ENCODE data around the gene TTLL10. TPM values are rescaled to one million over a fixed set of nuclear protein-coding genes. Genes with fewer than 3 reads are reported as not detected.

TTLL10 gene
- total RNA-seq, 1 experiment from 2014 or later, result 4.0 TPM

DNA sequence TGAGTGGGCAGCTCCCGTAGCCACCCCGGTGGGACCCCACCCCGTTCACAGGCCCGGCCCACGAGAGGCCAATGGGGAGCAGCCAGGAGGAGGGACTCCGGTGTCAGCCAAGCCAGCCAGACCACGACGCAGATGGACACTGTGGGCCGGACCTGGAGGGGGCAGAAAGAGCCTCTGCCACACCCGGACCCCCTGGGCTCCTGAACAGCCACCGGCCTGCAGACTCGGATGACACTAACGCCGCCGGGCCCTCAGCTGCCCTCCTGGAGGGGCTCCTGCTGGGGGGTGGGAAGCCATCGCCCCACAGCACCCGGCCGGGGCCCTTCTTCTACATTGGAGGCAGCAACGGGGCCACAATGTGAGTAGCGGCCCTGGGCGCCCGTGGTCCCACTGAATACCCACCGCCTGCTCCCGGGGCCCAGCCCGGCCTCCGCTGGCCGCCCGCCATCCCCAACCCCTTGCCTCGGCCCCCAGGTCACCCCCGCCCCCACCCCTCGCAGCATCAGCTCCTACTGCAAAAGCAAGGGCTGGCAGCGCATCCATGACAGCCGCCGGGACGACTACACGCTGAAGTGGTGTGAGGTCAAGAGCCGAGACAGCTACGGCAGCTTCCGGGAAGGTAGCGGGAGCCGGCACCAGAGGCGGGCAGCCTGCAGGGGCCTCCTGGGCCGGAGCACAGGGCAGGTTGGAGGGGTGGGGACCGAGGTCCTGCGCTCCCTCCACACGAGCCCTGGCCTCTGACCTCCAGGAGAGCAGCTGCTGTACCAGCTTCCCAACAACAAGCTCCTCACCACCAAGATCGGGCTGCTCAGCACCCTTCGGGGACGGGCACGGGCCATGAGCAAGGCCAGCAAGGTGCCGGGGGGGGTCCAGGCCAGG is 6.5 kb downstream of the TTLL10 start:
- Histone ChIP-seq H3F3A (ENCODE audit: insufficient read depth, low read depth) (no peaks in the 10 kb centered on the region), H3K36me3 (ENCODE audit: low read depth) (no peaks in the 10 kb centered on the region), H3K4me1 (replicated peaks; ENCODE audit: insufficient read depth) (no peaks in the 10 kb centered on the region), H3K9me3 (ENCODE audit: insufficient read depth, low read depth) (no peaks in the 10 kb centered on the region), H3K9me2 (ENCODE audit: insufficient read depth) (no peaks in the 10 kb centered on the region), H3K79me2 (ENCODE audit: low read depth) (no peaks in the 10 kb centered on the region), H4K20me1 (ENCODE audit: insufficient read depth) (no peaks in the 10 kb centered on the region), H2AFZ (no peak overlapping the region), H3K4me3 (no peak overlapping the region), H3K27me3 (ENCODE audit: insufficient read depth, low read depth) (no peaks in the 10 kb centered on the region), H3K27ac (no peak overlapping the region), H3K4me2 (no peak overlapping the region)
- intact Hi-C loops (cut with micrococcal nuclease; ENCODE audit: unreplicated experiment), result no loop called here
- POLR2A ChIA-PET (ENCODE audit: unreplicated experiment), result no interaction called here
- DNase-seq, result no peak
- BruUV-seq (replicated peaks), result no TSS peak
- TF ChIP-seq EZH2 (IDR thresholded peaks at IDR 0.05; ENCODE audit: low read depth), result no peak
- TF ChIP-seq, protein P1, sequence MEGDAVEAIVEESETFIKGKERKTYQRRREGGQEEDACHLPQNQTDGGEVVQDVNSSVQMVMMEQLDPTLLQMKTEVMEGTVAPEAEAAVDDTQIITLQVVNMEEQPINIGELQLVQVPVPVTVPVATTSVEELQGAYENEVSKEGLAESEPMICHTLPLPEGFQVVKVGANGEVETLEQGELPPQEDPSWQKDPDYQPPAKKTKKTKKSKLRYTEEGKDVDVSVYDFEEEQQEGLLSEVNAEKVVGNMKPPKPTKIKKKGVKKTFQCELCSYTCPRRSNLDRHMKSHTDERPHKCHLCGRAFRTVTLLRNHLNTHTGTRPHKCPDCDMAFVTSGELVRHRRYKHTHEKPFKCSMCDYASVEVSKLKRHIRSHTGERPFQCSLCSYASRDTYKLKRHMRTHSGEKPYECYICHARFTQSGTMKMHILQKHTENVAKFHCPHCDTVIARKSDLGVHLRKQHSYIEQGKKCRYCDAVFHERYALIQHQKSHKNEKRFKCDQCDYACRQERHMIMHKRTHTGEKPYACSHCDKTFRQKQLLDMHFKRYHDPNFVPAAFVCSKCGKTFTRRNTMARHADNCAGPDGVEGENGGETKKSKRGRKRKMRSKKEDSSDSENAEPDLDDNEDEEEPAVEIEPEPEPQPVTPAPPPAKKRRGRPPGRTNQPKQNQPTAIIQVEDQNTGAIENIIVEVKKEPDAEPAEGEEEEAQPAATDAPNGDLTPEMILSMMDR (conservative IDR thresholded peaks at IDR 0.05), result no peak
- CTCF ChIA-PET, result no interaction called here

DNA sequence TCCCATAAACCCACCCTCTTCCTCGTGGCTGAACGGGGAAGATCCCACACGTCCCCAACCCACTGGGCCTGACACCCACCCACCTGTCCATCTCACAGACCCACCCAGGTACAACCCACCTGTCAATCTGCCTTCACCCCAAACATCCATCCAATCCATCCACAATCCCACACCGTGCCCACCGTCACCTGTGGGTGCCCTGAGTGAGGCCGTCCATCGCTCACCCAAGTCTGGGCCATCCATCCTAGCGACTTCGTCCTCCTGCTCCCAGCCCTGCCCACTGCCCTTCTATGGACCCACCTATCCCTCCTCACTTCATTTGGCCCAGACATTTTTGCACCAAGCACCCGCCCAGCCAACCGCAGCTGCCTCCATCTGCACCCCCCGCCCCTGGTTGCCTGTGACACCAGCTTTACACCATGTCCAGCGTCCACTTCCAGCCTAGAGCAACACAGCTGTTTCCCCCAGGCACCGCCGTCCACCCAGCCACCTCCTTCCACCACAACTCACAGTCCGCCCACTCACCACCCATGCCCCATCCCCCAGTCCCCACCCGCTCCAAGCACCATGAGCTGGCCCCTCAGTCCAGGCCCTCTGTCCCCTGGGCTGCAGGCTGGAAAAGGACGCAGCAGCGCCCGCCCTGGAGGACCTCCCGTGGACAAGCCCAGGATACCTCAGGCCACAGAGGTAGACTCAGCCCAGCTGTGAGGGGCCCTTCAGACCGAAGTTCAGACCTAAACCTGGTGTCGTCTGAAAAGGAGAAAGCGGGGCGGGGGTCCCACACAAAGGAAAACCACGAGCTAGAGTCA is 7.7 kb downstream of the TTLL10 start:
- CTCF ChIA-PET, result no interaction called here
- H3K4me3 ChIP-seq, result no peak overlapping the region
- intact Hi-C loops (cut with micrococcal nuclease; ENCODE audit: unreplicated experiment), result no loop called here

DNA sequence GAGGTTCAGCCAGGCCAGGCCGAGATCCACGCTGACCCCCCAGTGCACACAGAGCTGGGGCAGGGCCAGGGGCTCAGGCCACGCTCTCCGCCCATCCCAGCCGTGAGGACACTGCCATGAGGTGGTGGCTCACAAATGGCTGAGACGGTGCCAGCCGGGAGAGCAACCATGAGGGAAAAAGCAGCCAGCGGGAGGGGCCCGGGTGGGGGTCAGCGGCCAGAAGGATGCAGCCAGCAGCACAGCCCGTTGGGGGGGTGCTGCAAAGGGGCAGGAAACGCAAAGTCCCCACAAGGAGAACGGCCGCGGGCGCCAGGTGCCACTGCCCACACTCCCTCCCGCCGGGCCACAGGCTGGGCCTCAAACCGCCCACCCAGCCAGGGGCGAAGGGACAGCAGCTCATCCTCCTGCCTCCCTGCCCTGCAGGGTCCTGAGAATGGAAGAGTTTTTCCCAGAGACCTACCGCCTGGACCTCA is 8.3 kb downstream of the TTLL10 start:
- peaks cover 10% of the 10 kb centered on the region; the same call in 1 of the 2 replicates for H3F3A ChIP-seq (ENCODE audit: insufficient read depth, low read depth)
- no peak for TF ChIP-seq EZH2 (IDR thresholded peaks at IDR 0.05; ENCODE audit: low read depth)
- TF ChIP-seq, protein P1 (conservative IDR thresholded peaks at IDR 0.05), result no peak
- BruUV-seq (replicated peaks), result no TSS peak
- ChIA-PET POLR2A (ENCODE audit: unreplicated experiment) (no interaction called here), CTCF (no interaction called here)
- intact Hi-C loops (cut with micrococcal nuclease; ENCODE audit: unreplicated experiment), result no loop called here
- H3K36me3 ChIP-seq (ENCODE audit: low read depth), result no peaks in the 10 kb centered on the region
- no peaks in the 10 kb centered on the region for H3K9me3 ChIP-seq (ENCODE audit: insufficient read depth, low read depth)
- no peaks in the 10 kb centered on the region for H3K79me2 ChIP-seq (ENCODE audit: low read depth)
- H3K4me2 ChIP-seq, result no peak overlapping the region
- H3K27ac ChIP-seq, result no peak overlapping the region
- H4K20me1 ChIP-seq (ENCODE audit: insufficient read depth), result no peaks in the 10 kb centered on the region
- DNase-seq, result no peak
- H3K9me2 ChIP-seq (ENCODE audit: insufficient read depth), result no peaks in the 10 kb centered on the region
- no peaks in the 10 kb centered on the region for H3K27me3 ChIP-seq (ENCODE audit: insufficient read depth, low read depth)
- no peak overlapping the region for H2AFZ ChIP-seq
- peaks cover 3% of the 10 kb centered on the region; the same call in 1 of the 2 replicates for H3K4me1 ChIP-seq (replicated peaks; ENCODE audit: insufficient read depth)
- no peak overlapping the region for H3K4me3 ChIP-seq

More for the DNA sequence above, 7.7 kb downstream of the TTLL10 start:
- Histone ChIP-seq H3K27ac (no peak overlapping the region), H3K27me3 (ENCODE audit: insufficient read depth, low read depth) (no peaks in the 10 kb centered on the region), H3K9me2 (ENCODE audit: insufficient read depth) (no peaks in the 10 kb centered on the region), H3F3A (ENCODE audit: insufficient read depth, low read depth) (peaks cover 6% of the 10 kb centered on the region; the same call in 1 of the 2 replicates), H3K36me3 (ENCODE audit: low read depth) (no peaks in the 10 kb centered on the region), H3K79me2 (ENCODE audit: low read depth) (no peaks in the 10 kb centered on the region), H3K4me1 (replicated peaks; ENCODE audit: insufficient read depth) (peaks cover under 1% of the 10 kb centered on the region; the same call in 1 of the 2 replicates), H4K20me1 (ENCODE audit: insufficient read depth) (no peaks in the 10 kb centered on the region), H3K9me3 (ENCODE audit: insufficient read depth, low read depth) (no peaks in the 10 kb centered on the region), H3K4me2 (no peak overlapping the region), H2AFZ (no peak overlapping the region)
- TF ChIP-seq EZH2 (IDR thresholded peaks at IDR 0.05; ENCODE audit: low read depth), result no peak
- TF ChIP-seq, protein P1 (conservative IDR thresholded peaks at IDR 0.05), result no peak
- BruUV-seq (replicated peaks), result no TSS peak
- POLR2A ChIA-PET (ENCODE audit: unreplicated experiment), result no interaction called here
- no peak for DNase-seq

Measured in PC-9 (cell line).